ENCODE results near the gene SARDH. TPM values are rescaled to one million over a fixed set of nuclear protein-coding genes. Genes with fewer than 3 reads are reported as not detected.

SARDH gene
- total and polyA plus RNA-seq, 2 of the 13 experiments (the other 11 are each of a cell fraction or from before 2014, with no cell fraction given) = 11.6 to 34.9 TPM

DNA sequence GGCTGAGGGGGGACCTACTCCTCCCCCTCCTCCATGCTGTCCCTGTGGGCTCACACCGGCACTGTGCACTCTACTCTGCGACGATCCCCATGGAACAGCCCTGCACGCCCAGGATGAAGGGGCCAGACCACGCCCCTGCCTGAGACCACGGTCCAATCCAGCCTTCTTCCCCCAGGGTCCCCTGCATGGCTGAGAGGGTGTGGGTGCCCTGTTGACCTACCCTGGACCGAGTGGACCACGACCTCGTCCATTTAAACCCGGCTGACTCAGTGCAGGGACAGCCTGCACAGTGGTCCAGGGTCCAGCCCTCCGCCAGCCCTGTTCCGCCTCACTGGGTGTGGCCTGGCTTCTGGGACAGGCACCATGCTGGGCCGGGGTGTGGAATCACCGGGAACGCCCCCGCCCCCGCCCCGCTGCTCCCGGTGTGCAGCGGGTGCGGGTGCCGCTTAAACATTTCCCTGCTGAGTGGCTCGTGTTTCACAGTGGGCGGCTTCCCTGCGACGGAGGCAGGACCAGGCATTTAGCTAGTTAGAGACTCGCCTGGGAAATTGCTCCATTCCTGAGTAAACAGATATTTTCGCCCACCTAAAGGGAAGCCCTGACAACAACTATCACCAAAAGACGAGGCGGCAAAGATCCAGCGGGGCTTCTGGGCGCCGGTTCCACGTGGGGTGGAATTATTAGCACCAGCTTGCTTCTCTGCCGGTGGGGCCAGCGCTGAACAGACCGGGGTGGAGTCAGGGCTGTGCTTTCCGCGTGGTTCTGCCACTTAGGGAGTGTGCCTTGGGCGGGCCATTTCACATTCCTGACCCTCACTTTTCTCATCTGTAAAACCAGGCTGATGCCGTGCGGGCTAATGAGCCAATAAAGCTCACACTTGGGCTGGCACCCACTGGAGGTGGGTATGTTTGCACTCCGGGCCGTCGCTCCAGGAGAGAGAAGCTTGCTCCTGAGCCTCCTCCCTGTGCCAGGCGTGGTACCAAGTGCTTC lies 79.4 kb downstream of the SARDH start (continued):
- TF ChIP-seq, protein P1, sequence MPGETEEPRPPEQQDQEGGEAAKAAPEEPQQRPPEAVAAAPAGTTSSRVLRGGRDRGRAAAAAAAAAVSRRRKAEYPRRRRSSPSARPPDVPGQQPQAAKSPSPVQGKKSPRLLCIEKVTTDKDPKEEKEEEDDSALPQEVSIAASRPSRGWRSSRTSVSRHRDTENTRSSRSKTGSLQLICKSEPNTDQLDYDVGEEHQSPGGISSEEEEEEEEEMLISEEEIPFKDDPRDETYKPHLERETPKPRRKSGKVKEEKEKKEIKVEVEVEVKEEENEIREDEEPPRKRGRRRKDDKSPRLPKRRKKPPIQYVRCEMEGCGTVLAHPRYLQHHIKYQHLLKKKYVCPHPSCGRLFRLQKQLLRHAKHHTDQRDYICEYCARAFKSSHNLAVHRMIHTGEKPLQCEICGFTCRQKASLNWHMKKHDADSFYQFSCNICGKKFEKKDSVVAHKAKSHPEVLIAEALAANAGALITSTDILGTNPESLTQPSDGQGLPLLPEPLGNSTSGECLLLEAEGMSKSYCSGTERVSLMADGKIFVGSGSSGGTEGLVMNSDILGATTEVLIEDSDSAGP (CRISPR knock-in tag; IDR thresholded peaks at IDR 0.05; ENCODE audit: borderline replicate concordance) = peak; percentile 78; the same call in 1 of the 2 replicates
- TF ChIP-seq PITX1 (CRISPR knock-in tag; IDR thresholded peaks at IDR 0.05) = peak; percentile 66; the same call in 1 of the 2 replicates
- TF ChIP-seq ZNF124 (CRISPR knock-in tag; IDR thresholded peaks at IDR 0.05) = no peak
- TF ChIP-seq, protein P2, sequence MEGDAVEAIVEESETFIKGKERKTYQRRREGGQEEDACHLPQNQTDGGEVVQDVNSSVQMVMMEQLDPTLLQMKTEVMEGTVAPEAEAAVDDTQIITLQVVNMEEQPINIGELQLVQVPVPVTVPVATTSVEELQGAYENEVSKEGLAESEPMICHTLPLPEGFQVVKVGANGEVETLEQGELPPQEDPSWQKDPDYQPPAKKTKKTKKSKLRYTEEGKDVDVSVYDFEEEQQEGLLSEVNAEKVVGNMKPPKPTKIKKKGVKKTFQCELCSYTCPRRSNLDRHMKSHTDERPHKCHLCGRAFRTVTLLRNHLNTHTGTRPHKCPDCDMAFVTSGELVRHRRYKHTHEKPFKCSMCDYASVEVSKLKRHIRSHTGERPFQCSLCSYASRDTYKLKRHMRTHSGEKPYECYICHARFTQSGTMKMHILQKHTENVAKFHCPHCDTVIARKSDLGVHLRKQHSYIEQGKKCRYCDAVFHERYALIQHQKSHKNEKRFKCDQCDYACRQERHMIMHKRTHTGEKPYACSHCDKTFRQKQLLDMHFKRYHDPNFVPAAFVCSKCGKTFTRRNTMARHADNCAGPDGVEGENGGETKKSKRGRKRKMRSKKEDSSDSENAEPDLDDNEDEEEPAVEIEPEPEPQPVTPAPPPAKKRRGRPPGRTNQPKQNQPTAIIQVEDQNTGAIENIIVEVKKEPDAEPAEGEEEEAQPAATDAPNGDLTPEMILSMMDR (CRISPR knock-in tag; IDR thresholded peaks at IDR 0.05) = peak; percentile 32
- TF ChIP-seq NR2F2 (IDR thresholded peaks at IDR 0.05; ENCODE audit: borderline replicate concordance, low read depth) = peak; percentile 78; the same call in 1 of the 2 replicates
- TF ChIP-seq ZIK1 (CRISPR knock-in tag; IDR thresholded peaks at IDR 0.05; ENCODE audit: borderline replicate concordance, low read depth) = 0 out of 2 replicates have a peak, but pooled peaks have one; percentile 42
- peak; percentile 50; the same call in 1 of the 2 replicates for TF ChIP-seq JUN (CRISPR knock-in tag; IDR thresholded peaks at IDR 0.05)
- TF ChIP-seq ZMYM3 (CRISPR knock-in tag; IDR thresholded peaks at IDR 0.05) = peak; percentile 80
- TF ChIP-seq ATF1 (CRISPR knock-in tag; IDR thresholded peaks at IDR 0.05) = no peak
- TF ChIP-seq ADNP (CRISPR knock-in tag; IDR thresholded peaks at IDR 0.05) = no peak
- TF ChIP-seq RXRB (CRISPR knock-in tag; IDR thresholded peaks at IDR 0.05; ENCODE audit: borderline replicate concordance) = peak; percentile 74
- peak; percentile 96 for TF ChIP-seq AGO2 (optimal IDR thresholded peaks at IDR 0.05; ENCODE audit: low read depth, low read length)
- TF ChIP-seq PHF20 (CRISPR knock-in tag; IDR thresholded peaks at IDR 0.05) = no peak
- TF ChIP-seq MTA1 (CRISPR knock-in tag; IDR thresholded peaks at IDR 0.05; ENCODE audit: borderline replicate concordance) = no peak; the same call in none of the 2 replicates
- no peak for TF ChIP-seq ZNF766 (CRISPR knock-in tag; IDR thresholded peaks at IDR 0.05; ENCODE audit: borderline replicate concordance)
- TF ChIP-seq NR3C1 (CRISPR knock-in tag; IDR thresholded peaks at IDR 0.05) = no peak
- TF ChIP-seq, protein P3, sequence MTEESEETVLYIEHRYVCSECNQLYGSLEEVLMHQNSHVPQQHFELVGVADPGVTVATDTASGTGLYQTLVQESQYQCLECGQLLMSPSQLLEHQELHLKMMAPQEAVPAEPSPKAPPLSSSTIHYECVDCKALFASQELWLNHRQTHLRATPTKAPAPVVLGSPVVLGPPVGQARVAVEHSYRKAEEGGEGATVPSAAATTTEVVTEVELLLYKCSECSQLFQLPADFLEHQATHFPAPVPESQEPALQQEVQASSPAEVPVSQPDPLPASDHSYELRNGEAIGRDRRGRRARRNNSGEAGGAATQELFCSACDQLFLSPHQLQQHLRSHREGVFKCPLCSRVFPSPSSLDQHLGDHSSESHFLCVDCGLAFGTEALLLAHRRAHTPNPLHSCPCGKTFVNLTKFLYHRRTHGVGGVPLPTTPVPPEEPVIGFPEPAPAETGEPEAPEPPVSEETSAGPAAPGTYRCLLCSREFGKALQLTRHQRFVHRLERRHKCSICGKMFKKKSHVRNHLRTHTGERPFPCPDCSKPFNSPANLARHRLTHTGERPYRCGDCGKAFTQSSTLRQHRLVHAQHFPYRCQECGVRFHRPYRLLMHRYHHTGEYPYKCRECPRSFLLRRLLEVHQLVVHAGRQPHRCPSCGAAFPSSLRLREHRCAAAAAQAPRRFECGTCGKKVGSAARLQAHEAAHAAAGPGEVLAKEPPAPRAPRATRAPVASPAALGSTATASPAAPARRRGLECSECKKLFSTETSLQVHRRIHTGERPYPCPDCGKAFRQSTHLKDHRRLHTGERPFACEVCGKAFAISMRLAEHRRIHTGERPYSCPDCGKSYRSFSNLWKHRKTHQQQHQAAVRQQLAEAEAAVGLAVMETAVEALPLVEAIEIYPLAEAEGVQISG (CRISPR knock-in tag; IDR thresholded peaks at IDR 0.05) = peak; percentile 58
- TF ChIP-seq, protein P4, sequence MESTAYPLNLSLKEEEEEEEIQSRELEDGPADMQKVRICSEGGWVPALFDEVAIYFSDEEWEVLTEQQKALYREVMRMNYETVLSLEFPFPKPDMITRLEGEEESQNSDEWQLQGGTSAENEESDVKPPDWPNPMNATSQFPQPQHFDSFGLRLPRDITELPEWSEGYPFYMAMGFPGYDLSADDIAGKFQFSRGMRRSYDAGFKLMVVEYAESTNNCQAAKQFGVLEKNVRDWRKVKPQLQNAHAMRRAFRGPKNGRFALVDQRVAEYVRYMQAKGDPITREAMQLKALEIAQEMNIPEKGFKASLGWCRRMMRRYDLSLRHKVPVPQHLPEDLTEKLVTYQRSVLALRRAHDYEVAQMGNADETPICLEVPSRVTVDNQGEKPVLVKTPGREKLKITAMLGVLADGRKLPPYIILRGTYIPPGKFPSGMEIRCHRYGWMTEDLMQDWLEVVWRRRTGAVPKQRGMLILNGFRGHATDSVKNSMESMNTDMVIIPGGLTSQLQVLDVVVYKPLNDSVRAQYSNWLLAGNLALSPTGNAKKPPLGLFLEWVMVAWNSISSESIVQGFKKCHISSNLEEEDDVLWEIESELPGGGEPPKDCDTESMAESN (CRISPR knock-in tag; conservative IDR thresholded peaks at IDR 0.05) = peak; percentile 58
- TF ChIP-seq KAT2B (IDR thresholded peaks at IDR 0.05; ENCODE audit: borderline replicate concordance, low read depth, low read length) = no peak
- no peak for TF ChIP-seq ASH2L (IDR thresholded peaks at IDR 0.05; ENCODE audit: insufficient read length, low read depth, low read length)
